GF-D8 (cell line): Measurements from ENCODE around the gene GPR137.
"Not testable (repeated sequence)": the region's sequence is repeated elsewhere in the genome, so short reads cannot be mapped to it uniquely, and the experiment has no call there.

Source experiments
- DNase-seq: peaks from one replicate; lab custom pipeline; 2025; lab: John Stamatoyannopoulos, UW

The GPR137 gene

DNA sequence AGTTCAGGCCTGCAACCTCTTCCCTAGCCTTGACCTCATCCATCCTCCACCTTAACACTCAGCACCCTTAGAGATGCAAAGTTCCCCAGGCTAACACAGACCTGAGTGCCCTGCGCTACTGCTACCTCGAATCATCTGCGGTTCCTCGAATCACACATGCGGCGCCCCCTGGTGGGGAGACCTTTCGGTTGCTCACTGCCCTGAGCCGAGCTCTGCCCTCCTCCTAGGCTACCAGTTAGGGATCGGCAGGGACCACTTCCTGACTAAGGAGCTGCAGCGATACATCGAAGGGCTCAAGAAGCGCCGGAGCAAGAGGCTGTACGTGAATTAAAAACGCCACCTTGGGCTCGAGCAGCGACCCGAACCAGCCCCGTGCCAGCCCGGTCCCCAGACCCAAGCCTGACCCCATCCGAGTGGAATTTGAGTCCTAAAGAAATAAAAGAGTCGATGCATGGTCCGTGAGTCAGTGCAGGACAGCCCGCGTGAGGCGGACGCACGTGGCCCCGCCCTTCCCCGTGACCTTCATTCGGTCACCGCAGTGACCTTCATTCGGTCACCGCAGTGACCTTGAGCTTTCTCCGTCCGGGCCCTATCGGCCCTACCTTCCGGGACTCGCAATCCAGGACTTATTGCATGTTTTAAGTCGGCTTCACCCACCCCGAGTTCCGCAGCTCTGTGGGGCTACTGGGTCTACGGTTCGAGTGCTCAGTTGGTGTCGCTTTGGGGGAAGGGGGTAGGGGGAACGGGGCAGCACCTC is 18.8 kb downstream of the GPR137 start:
- DNase-seq = peak; percentile 69

- DNase-seq = peak; percentile 98
These were observed 19.5 kb downstream of the GPR137 start, which contains the start of gene ESRRA for GRCh38 chr11:64305075-64305690. Gene ESRRA (plus strand): TSS chr11:64305524. CDS start chr11:64307180, 1,656 bp downstream.

DNA sequence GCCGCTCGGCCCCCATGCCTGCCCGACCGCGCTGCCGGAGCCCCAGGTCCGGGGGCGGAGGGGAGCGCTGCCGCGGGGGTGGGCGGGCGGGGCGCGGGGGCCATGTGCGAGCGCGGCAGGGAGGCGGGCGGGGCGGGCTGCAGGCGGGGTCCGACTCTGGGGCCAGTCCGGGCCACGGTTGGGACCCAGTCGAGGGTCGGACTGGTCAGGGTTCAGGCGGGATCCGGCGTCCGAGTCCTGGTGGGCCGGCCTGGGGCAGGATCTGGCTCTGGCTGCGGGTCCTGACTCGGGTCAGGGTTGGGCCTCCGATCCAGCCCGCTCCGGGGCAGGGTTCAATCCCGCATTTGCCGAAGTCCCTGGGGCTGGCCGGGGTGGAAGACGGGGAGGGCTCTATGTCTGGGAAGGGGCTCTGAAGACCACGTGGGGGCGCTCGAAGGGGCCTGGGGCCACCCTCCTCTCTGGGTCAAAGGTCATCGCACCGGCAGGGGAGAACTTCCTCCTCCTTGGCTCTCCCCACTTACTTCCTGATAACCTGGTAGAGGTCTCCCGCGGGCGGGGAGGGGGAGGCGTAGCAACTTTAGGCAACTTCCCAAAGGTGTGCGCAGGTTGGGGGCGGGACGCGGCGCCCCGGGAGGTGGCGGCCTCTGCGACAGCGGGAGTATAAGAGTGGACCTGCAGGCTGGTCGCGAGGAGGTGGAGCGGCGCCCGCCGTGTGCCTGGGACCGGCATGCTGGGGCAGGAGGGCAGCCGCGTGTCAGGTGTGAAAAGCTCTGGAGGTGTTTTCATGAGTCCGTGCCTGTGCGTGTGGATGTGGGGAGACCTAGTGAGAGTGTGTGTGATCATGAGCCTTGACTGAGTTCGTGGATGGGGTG is 20.3 kb downstream of the GPR137 start:
- peak; percentile 74 for DNase-seq

DNA sequence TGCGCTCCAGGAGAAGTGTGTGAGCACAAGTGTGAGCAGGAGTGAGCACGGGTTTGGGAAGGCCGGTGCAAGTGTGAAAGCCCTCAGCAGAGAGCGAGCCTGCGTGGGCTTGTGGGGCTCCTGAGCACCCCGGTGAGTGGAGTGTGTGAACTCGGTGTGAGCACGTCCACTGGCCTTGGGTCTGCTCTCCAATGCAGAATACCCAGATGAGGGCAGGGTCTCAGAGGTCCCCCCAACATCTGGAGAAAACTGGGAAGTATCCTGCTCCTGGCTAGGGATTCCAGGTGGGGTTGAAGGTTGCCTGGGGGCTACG is 20.9 kb downstream of the GPR137 start:
- no peak for DNase-seq

GRCh38 chr11:64306876-64307622 is 21.4 kb downstream of the GPR137 start:
- DNase-seq = no peak

- not testable (repeated sequence) for DNase-seq
These were observed 22.1 kb downstream of the GPR137 start for GRCh38 chr11:64307795-64308194.

DNA sequence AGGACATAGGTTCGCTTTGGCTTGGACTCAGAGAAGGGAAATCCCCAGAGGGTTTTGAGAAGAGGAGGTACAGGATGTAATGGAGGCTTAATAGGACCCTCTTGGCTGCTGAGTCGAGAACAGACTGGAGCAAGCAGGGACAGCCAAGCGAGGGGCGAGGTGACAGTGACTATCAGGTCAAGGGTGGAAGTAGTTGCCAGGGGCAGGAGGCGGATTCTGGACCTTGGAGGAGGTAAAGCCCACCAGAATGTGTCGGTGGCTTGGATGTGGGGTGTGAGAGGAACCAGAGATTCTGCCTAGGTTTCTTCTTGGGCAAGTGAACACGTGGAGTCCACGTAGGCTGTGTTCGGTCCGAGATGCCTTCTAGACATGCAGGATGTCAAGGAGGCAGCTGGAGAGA is 27.3 kb downstream of the GPR137 start:
- DNase-seq = no peak

- DNase-seq = no peak
These were observed 28.0 kb downstream of the GPR137 start for GRCh38 chr11:64313491-64314145.

DNA sequence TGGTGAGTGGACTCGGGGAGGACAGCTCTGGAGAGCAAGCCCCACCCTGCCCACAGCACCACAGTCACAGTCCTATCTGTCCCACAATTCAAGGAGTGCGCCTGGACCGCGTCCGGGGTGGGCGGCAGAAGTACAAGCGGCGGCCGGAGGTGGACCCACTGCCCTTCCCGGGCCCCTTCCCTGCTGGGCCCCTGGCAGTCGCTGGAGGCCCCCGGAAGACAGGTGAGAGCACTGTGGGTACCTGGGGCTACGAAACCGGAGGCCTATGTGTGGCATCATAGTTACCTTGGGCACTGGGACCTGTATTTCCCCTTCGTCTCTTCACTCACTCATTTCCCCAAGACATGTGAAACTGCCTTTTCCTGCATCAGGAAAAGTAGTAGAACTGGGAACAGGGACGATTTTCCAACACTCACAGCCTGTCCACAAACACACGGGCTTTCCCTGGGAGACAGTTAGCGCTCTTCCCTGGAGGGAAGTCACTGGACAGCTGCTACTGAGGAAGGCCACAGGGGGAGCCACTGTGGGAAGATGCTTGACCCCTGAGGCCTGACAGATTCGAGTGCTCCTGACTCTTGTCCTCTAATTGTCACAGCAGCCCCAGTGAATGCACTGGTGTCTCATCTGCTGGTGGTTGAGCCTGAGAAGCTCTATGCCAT is 28.6 kb downstream of the GPR137 start:
- DNase-seq = no peak

- DNase-seq = no peak
These were observed 29.3 kb downstream of the GPR137 start for GRCh38 chr11:64314805-64315561.

DNA sequence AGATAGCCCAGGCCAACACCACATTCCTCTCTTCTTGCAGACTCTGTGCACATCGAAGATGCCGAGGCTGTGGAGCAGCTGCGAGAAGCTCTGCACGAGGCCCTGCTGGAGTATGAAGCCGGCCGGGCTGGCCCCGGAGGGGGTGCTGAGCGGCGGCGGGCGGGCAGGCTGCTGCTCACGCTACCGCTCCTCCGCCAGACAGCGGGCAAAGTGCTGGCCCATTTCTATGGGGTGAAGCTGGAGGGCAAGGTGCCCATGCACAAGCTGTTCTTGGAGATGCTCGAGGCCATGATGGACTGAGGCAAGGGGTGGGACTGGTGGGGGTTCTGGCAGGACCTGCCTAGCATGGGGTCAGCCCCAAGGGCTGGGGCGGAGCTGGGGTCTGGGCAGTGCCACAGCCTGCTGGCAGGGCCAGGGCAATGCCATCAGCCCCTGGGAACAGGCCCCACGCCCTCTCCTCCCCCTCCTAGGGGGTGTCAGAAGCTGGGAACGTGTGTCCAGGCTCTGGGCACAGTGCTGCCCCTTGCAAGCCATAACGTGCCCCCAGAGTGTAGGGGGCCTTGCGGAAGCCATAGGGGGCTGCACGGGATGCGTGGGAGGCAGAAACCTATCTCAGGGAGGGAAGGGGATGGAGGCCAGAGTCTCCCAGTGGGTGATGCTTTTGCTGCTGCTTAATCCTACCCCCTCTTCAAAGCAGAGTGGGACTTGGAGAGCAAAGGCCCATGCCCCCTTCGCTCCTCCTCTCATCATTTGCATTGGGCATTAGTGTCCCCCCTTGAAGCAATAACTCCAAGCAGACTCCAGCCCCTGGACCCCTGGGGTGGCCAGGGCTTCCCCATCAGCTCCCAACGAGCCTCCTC is 30.2 kb downstream of the GPR137 start:
- not testable (repeated sequence) for DNase-seq

DNA sequence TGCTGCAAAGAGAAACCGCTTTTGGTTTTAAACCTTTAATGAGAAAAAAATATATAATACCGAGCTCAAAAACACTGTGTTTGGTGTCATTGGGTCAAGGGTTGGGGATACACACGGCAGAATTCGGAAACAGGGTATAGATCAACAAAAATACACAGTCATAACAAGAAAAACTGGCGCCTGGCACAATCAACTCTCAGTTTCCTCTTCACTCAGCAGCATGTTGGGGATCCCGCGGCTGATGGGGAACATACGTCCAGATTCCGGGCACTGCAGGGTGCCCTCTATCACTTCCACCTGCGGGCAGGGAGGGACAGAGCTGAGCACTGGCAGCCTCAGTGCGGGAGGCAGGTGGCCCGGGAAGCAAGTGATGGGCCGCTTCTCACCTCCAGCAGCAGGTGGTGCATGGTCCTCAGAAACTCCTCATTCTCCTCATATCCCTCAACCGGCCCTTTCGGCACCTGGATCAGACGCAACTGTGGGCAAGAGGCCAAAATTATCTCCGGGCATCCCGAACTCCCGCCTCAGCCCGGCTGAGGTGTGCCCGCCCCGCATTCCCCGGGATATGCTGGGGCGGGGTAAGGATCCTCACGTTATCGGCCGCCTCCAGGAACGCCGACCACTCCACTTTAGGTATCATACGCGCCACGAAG is 31.1 kb downstream of the GPR137 start:
- DNase-seq = no peak

DNA sequence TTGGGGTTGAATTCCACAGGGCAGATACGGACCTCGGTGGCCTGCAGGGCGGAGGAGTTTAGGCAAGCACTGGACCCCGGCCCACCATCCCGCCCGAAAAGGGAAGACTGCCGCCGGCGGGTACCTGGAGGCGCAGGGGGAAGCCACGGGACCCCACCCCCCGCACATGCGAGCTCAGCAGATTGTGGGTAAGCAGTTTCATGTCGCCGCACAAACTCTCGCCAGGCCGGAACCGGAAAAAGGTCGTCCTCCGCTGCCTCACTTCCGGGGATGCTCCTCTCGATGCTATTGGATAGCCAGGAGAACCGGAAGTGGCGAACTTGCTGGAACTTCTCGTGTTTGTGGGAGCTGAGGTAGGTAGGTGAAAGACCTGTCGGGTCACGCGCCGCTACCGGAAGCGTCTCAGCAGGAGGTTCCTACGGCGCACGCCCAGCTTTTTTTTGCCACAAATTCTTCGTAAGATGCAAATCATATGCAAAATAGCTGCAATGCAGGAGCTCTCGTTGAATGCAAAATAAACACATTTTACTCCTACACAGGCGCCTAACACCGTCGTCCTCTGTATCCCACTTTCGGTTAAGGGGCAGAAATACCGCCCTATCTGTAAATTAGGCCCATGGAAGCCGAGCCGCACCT is 31.8 kb downstream of the GPR137 start, which contains the start of gene TRMT112:
TSS of gene TRMT112 (minus strand) at position 235 of the 636 bp plus-strand sequence. CDS start at position 202, 33 bp downstream.
- peak; percentile 92 for DNase-seq

- peak; percentile 92 for DNase-seq
These were observed 32.5 kb downstream of the GPR137 start, which contains the start of gene PRDX5 for GRCh38 chr11:64317961-64318765. Gene PRDX5 (plus strand): TSS chr11:64318121. CDS start chr11:64318216, 95 bp downstream.

- DNase-seq = peak; percentile 42
These were observed 33.4 kb downstream of the GPR137 start for GRCh38 chr11:64318766-64319761.

GRCh38 chr11:64320556-64320955 is 34.9 kb downstream of the GPR137 start:
- DNase-seq = no peak
